GM19328 (cell line): ENCODE results near the gene SOCS1.
"Not testable (repeated sequence)": the region's sequence is repeated elsewhere in the genome, so short reads cannot be mapped to it uniquely, and the experiment has no call there.

ENCODE experiments used
- ATAC-seq: cut with Tn5 transposase; IDR thresholded peaks from one replicate; pipeline ENCODE4 v1.9.1; 2021; ENCODE audit warnings: mild to moderate bottlenecking, moderate library complexity; ENCODE audit not compliant: unreplicated experiment

SOCS1 gene

GRCh38 chr16:11231367-11231970 is 24.5 kb downstream of the SOCS1 start:
- no peak for ATAC-seq

GRCh38 chr16:11229906-11230305 is 26.1 kb downstream of the SOCS1 start:
- ATAC-seq, result no peak

GRCh38 chr16:11229432-11229831 is 26.6 kb downstream of the SOCS1 start:
- ATAC-seq, result no peak

- ATAC-seq, result no peak
Observed at GRCh38 chr16:11225677-11226549, 30.1 kb downstream of the SOCS1 start.

- ATAC-seq, result peak; percentile 80
Observed at GRCh38 chr16:11224894-11225676, 30.9 kb downstream of the SOCS1 start.

GRCh38 chr16:11224096-11224893 is 31.7 kb downstream of the SOCS1 start:
- ATAC-seq, result no peak

GRCh38 chr16:11220507-11220906 is 35.5 kb downstream of the SOCS1 start:
- ATAC-seq, result not testable (repeated sequence)

GRCh38 chr16:11219178-11219577 is 36.8 kb downstream of the SOCS1 start:
- ATAC-seq, result no peak

- ATAC-seq, result no peak
Observed at GRCh38 chr16:11218604-11218962, 37.4 kb downstream of the SOCS1 start.

- ATAC-seq, result no peak
Observed at GRCh38 chr16:11217651-11218603, 38.1 kb downstream of the SOCS1 start.

- no peak for ATAC-seq
Observed at GRCh38 chr16:11215935-11216556, 40.0 kb downstream of the SOCS1 start.

- no peak for ATAC-seq
Observed at GRCh38 chr16:11213799-11214198, 42.2 kb downstream of the SOCS1 start.

- no peak for ATAC-seq
Observed at GRCh38 chr16:11213373-11213772, 42.6 kb downstream of the SOCS1 start.

GRCh38 chr16:11212798-11213196 is 43.2 kb downstream of the SOCS1 start:
- no peak for ATAC-seq

GRCh38 chr16:11211977-11212797 is 43.8 kb downstream of the SOCS1 start:
- ATAC-seq, result no peak

GRCh38 chr16:11211061-11211976 is 44.7 kb downstream of the SOCS1 start:
- ATAC-seq, result no peak

GRCh38 chr16:11210260-11210659 is 45.7 kb downstream of the SOCS1 start:
- no peak for ATAC-seq
